Astrocyte of the cerebellum (primary cell): ENCODE measurements around the gene TNKS2.

ENCODE experiments used
- DNase-seq: peaks from one replicate; pipeline ENCODE4 v3.0.0-alpha.2; 2011; ENCODE audit warnings: low read depth
- H3K4me3 ChIP-seq: 2 replicates; pipeline ENCODE4 v1.5.1; 2011; ENCODE audit warnings: mild to moderate bottlenecking, low read depth, low read length, moderate library complexity
- in situ Hi-C: cut with HindIII; loops from 2 replicates; pipeline ENCODE4 v1.10.0; 2017; ENCODE audit warnings: low sequenced_read_pairs
- TF ChIP-seq, protein P1 (sequence below): IDR thresholded peaks from 2 replicates; pipeline ENCODE4 v1.5.1; 2012; ENCODE audit warnings: low read length, low read depth, moderate library complexity, mild to moderate bottlenecking; ENCODE audit errors: missing control alignments

The TNKS2 gene

DNA sequence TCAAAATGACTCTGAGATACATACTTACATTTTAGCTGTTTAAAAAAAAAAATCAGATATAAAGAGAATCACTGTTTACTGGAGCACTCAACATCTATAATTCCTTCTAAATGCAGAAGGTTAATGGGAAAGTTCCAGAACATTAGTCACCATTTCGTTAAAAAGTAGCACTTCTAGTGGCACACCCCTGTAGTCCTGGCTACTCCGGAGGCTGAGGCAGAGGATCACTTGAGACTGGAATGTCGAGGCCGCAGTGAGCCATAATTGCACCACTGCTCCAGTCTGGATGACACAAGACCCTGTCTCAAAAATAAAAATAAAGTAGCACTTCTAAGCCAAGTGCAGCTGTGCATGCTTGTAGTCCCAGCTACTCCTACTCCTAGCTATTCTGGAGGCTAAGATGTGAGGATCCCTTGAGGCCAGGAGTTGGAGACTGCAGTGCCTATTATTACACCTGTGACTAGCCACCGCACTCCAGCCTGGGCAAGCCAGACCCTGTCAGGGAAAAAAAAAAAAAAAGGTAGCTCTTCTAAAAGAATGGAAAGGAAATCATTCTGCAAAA is 108.9 kb downstream of the TNKS2 start:
- TF ChIP-seq, protein P1, sequence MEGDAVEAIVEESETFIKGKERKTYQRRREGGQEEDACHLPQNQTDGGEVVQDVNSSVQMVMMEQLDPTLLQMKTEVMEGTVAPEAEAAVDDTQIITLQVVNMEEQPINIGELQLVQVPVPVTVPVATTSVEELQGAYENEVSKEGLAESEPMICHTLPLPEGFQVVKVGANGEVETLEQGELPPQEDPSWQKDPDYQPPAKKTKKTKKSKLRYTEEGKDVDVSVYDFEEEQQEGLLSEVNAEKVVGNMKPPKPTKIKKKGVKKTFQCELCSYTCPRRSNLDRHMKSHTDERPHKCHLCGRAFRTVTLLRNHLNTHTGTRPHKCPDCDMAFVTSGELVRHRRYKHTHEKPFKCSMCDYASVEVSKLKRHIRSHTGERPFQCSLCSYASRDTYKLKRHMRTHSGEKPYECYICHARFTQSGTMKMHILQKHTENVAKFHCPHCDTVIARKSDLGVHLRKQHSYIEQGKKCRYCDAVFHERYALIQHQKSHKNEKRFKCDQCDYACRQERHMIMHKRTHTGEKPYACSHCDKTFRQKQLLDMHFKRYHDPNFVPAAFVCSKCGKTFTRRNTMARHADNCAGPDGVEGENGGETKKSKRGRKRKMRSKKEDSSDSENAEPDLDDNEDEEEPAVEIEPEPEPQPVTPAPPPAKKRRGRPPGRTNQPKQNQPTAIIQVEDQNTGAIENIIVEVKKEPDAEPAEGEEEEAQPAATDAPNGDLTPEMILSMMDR, result no peak
- in situ Hi-C loops, result no loop called here
- H3K4me3 ChIP-seq, result no peak overlapping the region
- no peak for DNase-seq

DNA sequence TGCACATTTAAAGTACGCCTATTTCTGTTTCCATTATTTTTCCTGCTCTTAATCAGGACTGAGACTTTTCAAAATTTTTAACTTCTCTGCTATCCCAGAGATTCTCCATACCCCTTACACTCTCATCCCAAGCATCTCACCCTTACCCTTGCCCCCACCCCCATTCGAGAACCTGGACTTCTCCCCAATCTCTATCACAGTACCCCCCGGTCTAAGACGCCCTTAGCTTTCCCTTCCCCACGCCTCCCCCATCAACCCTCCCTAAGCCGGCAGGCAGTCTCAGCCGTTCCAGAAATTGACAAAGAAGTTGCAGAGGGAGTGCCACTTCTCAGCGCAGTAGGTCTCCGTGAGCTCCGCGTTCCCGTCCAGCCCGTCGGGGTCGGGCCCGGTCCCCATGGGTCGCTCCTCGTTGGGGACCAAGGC is 109.7 kb downstream of the TNKS2 start:
- TF ChIP-seq, protein P1, result no peak
- no peak for DNase-seq
- in situ Hi-C loops, result no loop called here
- peak overlapping the region; percentile 67 for H3K4me3 ChIP-seq

DNA sequence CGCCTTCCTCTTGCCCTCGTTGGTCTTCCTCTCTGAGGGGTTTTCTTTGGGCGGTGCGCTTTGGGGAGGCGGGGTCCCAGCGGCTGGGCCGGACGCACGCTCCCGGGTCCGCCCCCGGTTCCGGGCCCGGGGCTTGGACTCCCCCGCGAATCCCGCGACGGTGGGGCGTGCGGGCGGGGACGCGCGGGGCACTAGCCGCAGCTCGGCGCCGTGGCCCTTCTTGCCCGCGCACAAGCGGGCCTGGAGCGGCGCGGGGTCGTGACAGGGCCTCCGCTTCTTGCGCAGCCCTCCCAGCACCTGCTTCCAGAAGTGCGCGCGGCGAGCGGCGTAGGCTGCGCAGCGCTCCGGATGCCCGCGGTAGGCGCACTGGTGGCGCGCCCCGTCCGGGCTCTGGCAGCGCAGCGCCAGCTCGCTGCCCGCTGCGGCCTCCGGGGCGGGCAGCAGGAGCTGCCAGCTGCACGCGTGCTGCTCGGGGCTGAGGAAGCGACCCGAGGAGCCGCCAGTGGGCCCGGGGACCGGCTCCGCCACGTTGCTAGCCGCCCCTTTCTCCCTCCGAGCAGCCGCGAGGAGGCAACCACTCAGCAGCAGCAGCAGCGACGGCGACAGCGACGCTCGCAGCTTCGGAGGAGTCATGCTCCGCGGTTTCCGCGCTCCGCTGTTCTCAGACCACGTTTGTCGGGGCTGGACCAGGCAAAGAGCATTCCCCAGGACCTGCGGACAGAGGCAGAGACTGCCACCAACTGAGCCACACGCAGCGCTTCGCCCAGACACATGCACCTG is 110.3 kb downstream of the TNKS2 start:
- peak overlapping the region; percentile 67 for H3K4me3 ChIP-seq
- TF ChIP-seq, protein P1, result peak; percentile 27
- DNase-seq, result no peak
- in situ Hi-C loops, result no loop called here

DNA sequence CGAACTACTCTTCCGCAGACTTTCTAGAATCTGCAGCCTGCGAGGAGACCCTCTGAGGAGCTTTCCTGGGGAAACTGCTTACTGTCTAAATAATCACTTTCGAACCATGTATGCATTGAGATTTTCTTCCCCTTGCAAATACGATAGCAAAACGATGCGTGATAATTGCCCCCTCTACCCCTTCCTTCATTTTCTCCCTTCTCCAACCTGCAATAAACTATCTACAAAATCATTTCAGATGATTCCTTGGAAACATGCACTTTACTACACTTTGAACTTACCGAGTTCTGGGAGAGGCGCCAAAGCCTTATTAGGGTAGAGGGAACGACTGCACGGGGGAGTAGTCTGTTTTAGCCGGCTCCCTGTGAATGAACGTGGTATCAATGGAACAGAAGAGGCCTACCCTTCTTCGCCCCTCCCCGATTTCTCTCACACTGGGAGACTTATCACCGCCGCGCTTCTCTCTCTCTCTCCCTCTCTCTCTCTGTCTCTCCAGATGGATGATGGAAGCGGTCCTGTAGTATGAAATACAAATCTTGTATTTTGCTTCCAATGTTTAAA is 111.0 kb downstream of the TNKS2 start, which contains the start of gene FGFBP3:
TSS of gene FGFBP3 (minus strand) at position 370 of the 561 bp plus-strand sequence. CDS start 517 bp downstream, outside the sequence.
- TF ChIP-seq, protein P1, result no peak
- peak within 1 kb of the TSS; percentile 67 for H3K4me3 ChIP-seq
- in situ Hi-C loops, result no loop called here
- no peak for DNase-seq

DNA sequence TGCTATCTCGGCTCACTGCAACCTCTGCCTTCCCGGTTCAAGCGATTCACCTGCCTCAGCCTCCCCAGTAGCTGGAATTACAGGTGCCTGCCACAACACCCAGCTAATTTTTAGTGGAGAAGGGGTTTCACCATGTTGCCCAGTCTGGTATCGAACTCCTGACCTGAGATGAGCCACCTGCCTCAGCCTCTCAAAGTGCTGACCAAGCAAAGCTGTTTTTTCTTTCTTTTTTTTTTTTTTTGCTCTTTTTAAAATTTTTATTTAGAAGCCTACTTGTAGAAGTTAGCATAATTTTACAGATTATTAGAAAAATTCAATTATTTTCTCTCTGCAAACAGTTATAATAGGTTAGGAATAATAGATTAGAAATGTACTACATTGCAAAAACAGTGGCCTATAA is 112.2 kb downstream of the TNKS2 start:
- in situ Hi-C loops, result no loop called here
- H3K4me3 ChIP-seq, result no peak overlapping the region
- TF ChIP-seq, protein P1, result no peak
- no peak for DNase-seq
